ENCODE measurements around the gene EEPD1. TPM values are rescaled to one million over a fixed set of nuclear protein-coding genes. Genes with fewer than 3 reads are reported as not detected.

EEPD1 gene
- total RNA-seq, 1 donor = 9.0 TPM

GRCh38 chr7:36131026-36131425, 22.0 kb upstream of the EEPD1 start:
- H3K27me3 ChIP-seq (ENCODE audit: insufficient read depth, low read length) = peaks cover 7% of the 10 kb centered on the region
- TF ChIP-seq, protein P1, sequence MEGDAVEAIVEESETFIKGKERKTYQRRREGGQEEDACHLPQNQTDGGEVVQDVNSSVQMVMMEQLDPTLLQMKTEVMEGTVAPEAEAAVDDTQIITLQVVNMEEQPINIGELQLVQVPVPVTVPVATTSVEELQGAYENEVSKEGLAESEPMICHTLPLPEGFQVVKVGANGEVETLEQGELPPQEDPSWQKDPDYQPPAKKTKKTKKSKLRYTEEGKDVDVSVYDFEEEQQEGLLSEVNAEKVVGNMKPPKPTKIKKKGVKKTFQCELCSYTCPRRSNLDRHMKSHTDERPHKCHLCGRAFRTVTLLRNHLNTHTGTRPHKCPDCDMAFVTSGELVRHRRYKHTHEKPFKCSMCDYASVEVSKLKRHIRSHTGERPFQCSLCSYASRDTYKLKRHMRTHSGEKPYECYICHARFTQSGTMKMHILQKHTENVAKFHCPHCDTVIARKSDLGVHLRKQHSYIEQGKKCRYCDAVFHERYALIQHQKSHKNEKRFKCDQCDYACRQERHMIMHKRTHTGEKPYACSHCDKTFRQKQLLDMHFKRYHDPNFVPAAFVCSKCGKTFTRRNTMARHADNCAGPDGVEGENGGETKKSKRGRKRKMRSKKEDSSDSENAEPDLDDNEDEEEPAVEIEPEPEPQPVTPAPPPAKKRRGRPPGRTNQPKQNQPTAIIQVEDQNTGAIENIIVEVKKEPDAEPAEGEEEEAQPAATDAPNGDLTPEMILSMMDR (IDR thresholded peaks at IDR 0.05; ENCODE audit: extremely low read depth, low read depth, low read length) = no peak
- no peak overlapping the region for H3K4me2 ChIP-seq (ENCODE audit: insufficient read depth, low read length)
- H3K36me3 ChIP-seq (ENCODE audit: insufficient read depth, low read length) = no peaks in the 10 kb centered on the region
- H3K79me2 ChIP-seq (ENCODE audit: insufficient read depth, low read length) = no peaks in the 10 kb centered on the region
- no peaks in the 10 kb centered on the region for H4K20me1 ChIP-seq (ENCODE audit: insufficient read depth, low read length)
- H3K4me1 ChIP-seq (ENCODE audit: insufficient read depth, low read length) = peaks cover 13% of the 10 kb centered on the region
- H2AFZ ChIP-seq (ENCODE audit: low read length) = peak overlapping the region; percentile 53
- no peak overlapping the region for H3K4me3 ChIP-seq (ENCODE audit: insufficient read depth, low read length)
- no peaks in the 10 kb centered on the region for H3K9me3 ChIP-seq (ENCODE audit: low read depth, low read length)
- no peak for DNase-seq (ENCODE audit: insufficient read length, low spot score, missing footprints)
- no peak overlapping the region for H3K27ac ChIP-seq (ENCODE audit: low read depth, low read length)

- Histone ChIP-seq H2AFZ (ENCODE audit: low read length) (peak overlapping the region; percentile 53), H3K4me2 (ENCODE audit: insufficient read depth, low read length) (no peak overlapping the region), H3K27ac (ENCODE audit: low read depth, low read length) (no peak overlapping the region), H4K20me1 (ENCODE audit: insufficient read depth, low read length) (no peaks in the 10 kb centered on the region), H3K4me1 (ENCODE audit: insufficient read depth, low read length) (peaks cover 13% of the 10 kb centered on the region), H3K4me3 (ENCODE audit: insufficient read depth, low read length) (no peak overlapping the region), H3K79me2 (ENCODE audit: insufficient read depth, low read length) (no peaks in the 10 kb centered on the region), H3K27me3 (ENCODE audit: insufficient read depth, low read length) (peaks cover 7% of the 10 kb centered on the region), H3K9me3 (ENCODE audit: low read depth, low read length) (no peaks in the 10 kb centered on the region), H3K36me3 (ENCODE audit: insufficient read depth, low read length) (no peaks in the 10 kb centered on the region)
- TF ChIP-seq, protein P1 (IDR thresholded peaks at IDR 0.05; ENCODE audit: extremely low read depth, low read depth, low read length) = no peak
- DNase-seq (ENCODE audit: insufficient read length, low spot score, missing footprints) = no peak
These were observed 21.6 kb upstream of the EEPD1 start for GRCh38 chr7:36131499-36131898.

- Histone ChIP-seq H3K27me3 (ENCODE audit: insufficient read depth, low read length) (peaks cover 7% of the 10 kb centered on the region), H3K4me2 (ENCODE audit: insufficient read depth, low read length) (no peak overlapping the region), H3K9me3 (ENCODE audit: low read depth, low read length) (no peaks in the 10 kb centered on the region), H3K36me3 (ENCODE audit: insufficient read depth, low read length) (no peaks in the 10 kb centered on the region), H2AFZ (ENCODE audit: low read length) (no peak overlapping the region), H3K4me3 (ENCODE audit: insufficient read depth, low read length) (no peak overlapping the region), H3K27ac (ENCODE audit: low read depth, low read length) (no peak overlapping the region), H4K20me1 (ENCODE audit: insufficient read depth, low read length) (no peaks in the 10 kb centered on the region), H3K4me1 (ENCODE audit: insufficient read depth, low read length) (peaks cover 13% of the 10 kb centered on the region), H3K79me2 (ENCODE audit: insufficient read depth, low read length) (no peaks in the 10 kb centered on the region)
- no peak for DNase-seq (ENCODE audit: insufficient read length, low spot score, missing footprints)
- TF ChIP-seq, protein P1 (IDR thresholded peaks at IDR 0.05; ENCODE audit: extremely low read depth, low read depth, low read length) = no peak
These were observed 21.0 kb upstream of the EEPD1 start for GRCh38 chr7:36132012-36132411.

- Histone ChIP-seq H3K4me2 (ENCODE audit: insufficient read depth, low read length) (no peak overlapping the region), H2AFZ (ENCODE audit: low read length) (no peak overlapping the region), H3K27me3 (ENCODE audit: insufficient read depth, low read length) (peaks cover 12% of the 10 kb centered on the region), H3K36me3 (ENCODE audit: insufficient read depth, low read length) (no peaks in the 10 kb centered on the region), H4K20me1 (ENCODE audit: insufficient read depth, low read length) (no peaks in the 10 kb centered on the region), H3K27ac (ENCODE audit: low read depth, low read length) (no peak overlapping the region), H3K9me3 (ENCODE audit: low read depth, low read length) (no peaks in the 10 kb centered on the region), H3K4me1 (ENCODE audit: insufficient read depth, low read length) (peaks cover 3% of the 10 kb centered on the region), H3K4me3 (ENCODE audit: insufficient read depth, low read length) (no peak overlapping the region), H3K79me2 (ENCODE audit: insufficient read depth, low read length) (no peaks in the 10 kb centered on the region)
- DNase-seq (ENCODE audit: insufficient read length, low spot score, missing footprints) = no peak
- TF ChIP-seq, protein P1 (IDR thresholded peaks at IDR 0.05; ENCODE audit: extremely low read depth, low read depth, low read length) = no peak
These were observed 17.4 kb upstream of the EEPD1 start for GRCh38 chr7:36135700-36136099.
